Measurements from ENCODE around the gene DOCK10. TPM values are rescaled to one million over a fixed set of nuclear protein-coding genes. Genes with fewer than 3 reads are reported as not detected.

Gene DOCK10
- total RNA-seq, 2 experiments from 2014 or later = 223 to 239 TPM

DNA sequence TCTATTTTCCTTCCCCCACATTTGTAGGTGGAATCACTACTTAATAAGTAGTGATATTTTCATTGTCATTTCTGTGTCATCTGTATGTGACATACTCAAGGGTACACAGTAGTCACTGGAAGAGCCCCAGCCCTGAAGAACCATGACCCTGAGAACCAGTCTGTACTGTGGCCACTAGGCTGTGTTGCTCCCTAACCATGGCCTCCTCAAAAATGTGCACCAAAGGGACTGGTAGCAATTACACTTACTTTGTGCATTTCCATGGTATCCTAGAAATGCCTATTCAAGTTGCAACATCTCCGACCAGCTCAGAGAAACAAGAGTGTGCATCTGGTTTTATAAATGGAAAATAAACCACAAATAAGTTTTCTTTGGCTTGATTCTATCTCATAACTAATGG lies 155.1 kb downstream of the DOCK10 start:
- no peaks in the 10 kb centered on the region for H3K27me3 Mint-ChIP-seq
- DNase-seq = no peak
- no peak overlapping the region for H3K4me3 Mint-ChIP-seq
- ChIA-PET CTCF (no interaction called here), POLR2A (no interaction called here)
- H3K36me3 Mint-ChIP-seq (ENCODE audit: low read depth) = peaks cover 90% of the 10 kb centered on the region
- no peaks in the 10 kb centered on the region for H3K9me3 Mint-ChIP-seq
- H3K27ac Mint-ChIP-seq = peak overlapping the region; percentile 83
- H3K4me1 Mint-ChIP-seq = peaks cover 66% of the 10 kb centered on the region

DNA sequence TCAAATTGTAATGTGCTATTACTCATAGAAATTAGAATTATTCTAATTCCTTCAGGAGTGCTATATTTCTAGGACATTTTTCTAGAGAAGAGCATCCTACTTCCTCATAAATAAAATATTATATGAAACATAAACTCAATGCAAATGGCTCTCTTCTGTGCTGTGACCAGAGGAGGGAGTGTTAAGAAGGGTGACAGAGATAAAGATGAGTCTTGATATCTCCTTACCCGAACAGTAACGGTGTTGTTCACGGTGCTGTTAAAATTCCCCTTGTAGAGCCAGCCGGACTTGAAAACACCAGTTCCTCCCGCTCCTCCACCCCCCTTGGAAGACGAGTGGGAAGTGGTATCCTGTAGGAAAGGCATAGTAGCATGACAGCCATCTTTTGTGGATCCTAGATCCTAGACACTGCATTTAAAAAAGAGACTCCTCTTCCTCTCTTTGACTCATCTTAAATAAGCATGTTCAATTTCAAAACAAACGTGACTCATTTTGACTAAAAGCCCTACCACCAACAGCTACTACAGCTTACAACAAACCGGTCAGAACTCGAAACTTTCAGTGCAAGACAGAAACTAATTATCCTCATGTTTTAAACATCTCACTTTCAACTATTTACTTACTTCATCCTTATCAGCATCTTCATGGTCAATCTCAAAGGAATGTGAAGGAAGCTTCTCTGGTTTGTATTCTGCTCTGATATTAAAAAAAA lies 156.3 kb downstream of the DOCK10 start:
- Mint-ChIP-seq H3K27me3 (no peaks in the 10 kb centered on the region), H3K9me3 (no peaks in the 10 kb centered on the region), H3K27ac (peak overlapping the region; percentile 83), H3K4me1 (peaks cover 73% of the 10 kb centered on the region), H3K4me3 (no peak overlapping the region), H3K36me3 (ENCODE audit: low read depth) (peaks cover 92% of the 10 kb centered on the region)
- ChIA-PET CTCF (interaction anchor here (0.7 to 0.9 kb wide), 2 partner anchors 37 to 58 kb away, joined by 3 read pairs; no protein-coding TSS in a partner anchor), POLR2A (interaction anchor here (0.9 to 1.1 kb wide), 2 partner anchors 9 to 40 kb away, joined by 3 to 5 read pairs; no protein-coding TSS in a partner anchor)
- DNase-seq = no peak

DNA sequence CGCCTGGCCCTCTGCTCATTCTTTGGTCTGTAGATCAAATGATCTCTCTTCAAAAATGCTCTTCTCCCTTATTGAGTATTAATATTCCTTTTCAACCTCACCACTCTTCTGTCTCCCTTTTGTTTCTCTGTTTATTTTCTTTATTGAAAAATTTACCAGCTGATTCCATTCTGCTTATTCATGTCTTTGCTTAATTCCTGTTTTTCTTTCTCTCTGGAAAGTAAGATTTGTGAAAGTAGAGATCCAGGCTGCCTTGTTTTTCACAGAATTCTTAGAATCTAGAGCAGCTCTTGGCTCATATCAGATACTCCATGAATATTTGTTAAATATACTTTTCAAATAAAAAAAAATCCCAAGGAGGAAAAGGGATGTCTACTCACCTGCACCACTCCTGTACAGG lies 157.0 kb downstream of the DOCK10 start:
- ChIA-PET CTCF (no interaction called here), POLR2A (interaction anchor here (1.1 kb wide), 1 partner anchor 40 kb away, joined by 3 read pairs; no protein-coding TSS in a partner anchor)
- Mint-ChIP-seq H3K4me3 (no peak overlapping the region), H3K27me3 (no peaks in the 10 kb centered on the region), H3K4me1 (peaks cover 69% of the 10 kb centered on the region), H3K36me3 (ENCODE audit: low read depth) (peaks cover 90% of the 10 kb centered on the region), H3K9me3 (no peaks in the 10 kb centered on the region), H3K27ac (no peak overlapping the region)
- no peak for DNase-seq

DNA sequence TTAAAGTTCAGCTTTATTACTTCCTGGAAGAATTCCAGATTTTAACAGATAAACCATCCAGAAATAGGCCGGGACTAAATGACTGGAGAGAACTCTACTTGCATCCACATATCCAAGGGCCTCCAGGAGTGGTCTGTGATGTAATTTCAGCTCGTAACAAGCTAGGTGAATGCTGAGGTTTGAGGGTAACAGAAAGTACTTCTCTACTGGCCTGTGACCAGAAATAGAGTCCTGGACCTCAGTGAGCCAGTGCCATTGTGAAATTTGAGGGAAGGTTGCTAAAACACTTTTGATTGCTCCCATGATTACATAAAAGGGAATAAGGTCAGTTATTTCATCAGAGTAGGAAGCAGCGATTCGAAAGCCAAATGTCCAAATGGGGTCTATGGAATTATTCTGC lies 158.1 kb downstream of the DOCK10 start:
- POLR2A ChIA-PET = no interaction called here

DNA sequence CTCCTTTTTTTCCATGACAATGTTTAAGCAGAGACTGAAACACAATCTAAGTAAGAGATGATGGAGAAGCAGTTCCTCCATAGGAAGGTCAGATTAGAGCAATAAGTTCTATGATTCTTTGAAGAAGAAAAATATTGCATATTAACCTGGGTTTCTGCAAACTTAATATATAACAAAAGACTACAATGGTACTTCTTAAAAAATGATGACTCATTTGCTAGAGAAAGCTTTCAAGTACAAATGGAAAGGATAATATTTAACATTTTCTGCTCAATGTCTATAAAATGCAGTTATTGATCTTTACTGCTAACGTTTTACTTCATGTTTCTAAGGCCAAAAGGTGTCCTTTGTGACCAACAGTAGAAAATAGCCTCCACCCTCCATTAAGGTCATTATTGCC lies 158.6 kb downstream of the DOCK10 start:
- CTCF ChIA-PET = interaction anchor here (1.1 to 1.6 kb wide), 4 partner anchors 39 to 125 kb away, joined by 3 to 6 read pairs (median 4); no protein-coding TSS in a partner anchor
- Mint-ChIP-seq H3K4me1 (peaks cover 65% of the 10 kb centered on the region), H3K36me3 (ENCODE audit: low read depth) (peaks cover 88% of the 10 kb centered on the region), H3K27me3 (no peaks in the 10 kb centered on the region), H3K4me3 (no peak overlapping the region), H3K9me3 (no peaks in the 10 kb centered on the region), H3K27ac (no peak overlapping the region)
- POLR2A ChIA-PET = no interaction called here
- DNase-seq = no peak

More for the DNA sequence above, 158.1 kb downstream of the DOCK10 start:
- Mint-ChIP-seq H3K4me3 (no peak overlapping the region), H3K27ac (no peak overlapping the region), H3K9me3 (no peaks in the 10 kb centered on the region), H3K4me1 (peaks cover 66% of the 10 kb centered on the region), H3K27me3 (no peaks in the 10 kb centered on the region), H3K36me3 (ENCODE audit: low read depth) (peaks cover 88% of the 10 kb centered on the region)
- no peak for DNase-seq
- CTCF ChIA-PET = interaction anchor here (1.1 to 1.6 kb wide), 3 partner anchors 38 to 125 kb away, joined by 3 to 6 read pairs (median 5); no protein-coding TSS in a partner anchor

DNA sequence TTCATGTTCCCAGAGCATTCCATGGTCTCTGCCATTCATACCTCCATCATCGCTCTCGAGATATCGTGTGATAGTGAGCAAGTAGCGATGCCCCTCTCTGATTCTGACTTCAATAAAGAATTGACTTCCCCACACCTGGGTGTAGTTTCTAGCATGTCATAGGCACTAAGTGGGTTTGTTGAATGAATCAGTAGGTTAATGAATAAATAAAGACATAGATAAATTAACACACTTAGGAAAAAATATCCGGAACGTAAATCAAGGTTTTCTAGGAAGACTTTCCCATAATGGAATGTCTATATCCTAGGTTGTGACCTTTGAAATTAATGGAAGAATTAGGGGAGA lies 159.1 kb downstream of the DOCK10 start:
- peaks cover 61% of the 10 kb centered on the region for H3K4me1 Mint-ChIP-seq
- CTCF ChIA-PET = interaction anchor here (1.1 to 1.5 kb wide), 3 partner anchors 39 to 121 kb away, joined by 3 to 5 read pairs (median 3); no protein-coding TSS in a partner anchor
- no peak for DNase-seq

DNA sequence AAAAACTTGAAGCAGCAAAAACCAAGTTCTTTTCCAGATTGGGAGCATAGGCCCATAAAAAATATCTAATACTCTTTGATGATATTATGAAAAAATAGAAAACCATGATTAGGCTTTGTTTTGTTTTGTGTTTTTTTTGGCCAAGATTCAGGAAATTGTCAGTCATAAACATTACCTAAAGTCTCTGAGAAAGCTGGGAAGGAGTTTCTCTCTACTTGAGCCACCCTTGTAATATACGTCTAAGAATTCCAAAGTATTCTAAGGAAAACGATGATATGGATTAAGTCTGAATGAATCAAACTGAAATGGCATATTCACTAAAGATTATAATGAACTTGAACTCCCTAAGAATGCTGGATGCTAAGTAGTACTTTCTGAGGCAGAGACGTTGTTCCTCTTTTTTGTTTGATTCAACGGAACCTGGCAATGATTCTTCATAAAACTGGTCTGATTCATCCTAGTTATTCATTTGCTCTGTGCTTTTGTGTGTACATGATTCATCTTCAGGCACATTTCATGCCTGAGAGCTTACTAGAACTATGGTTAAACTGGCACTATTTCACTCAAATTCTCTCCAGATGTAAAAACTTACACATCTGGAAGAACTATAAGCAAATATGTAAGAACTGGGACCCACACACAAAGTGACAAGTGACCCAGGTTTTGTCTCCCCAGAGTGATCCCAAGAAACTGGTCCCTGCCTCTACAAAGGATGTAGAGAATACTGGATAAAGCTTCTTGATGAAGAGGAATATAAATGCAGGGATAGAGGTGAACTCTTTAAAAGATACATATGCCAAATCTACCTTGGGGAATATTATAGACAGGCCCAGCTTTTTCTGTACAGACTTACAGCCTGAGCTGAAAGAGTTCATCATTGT lies 159.7 kb downstream of the DOCK10 start:
- no peak for DNase-seq
- peaks cover 56% of the 10 kb centered on the region for H3K4me1 Mint-ChIP-seq
- H3K27ac Mint-ChIP-seq = no peak overlapping the region
- ChIA-PET POLR2A (interaction anchor here (1.1 to 1.4 kb wide), 2 partner anchors 12 to 45 kb away, joined by 4 to 5 read pairs; no protein-coding TSS in a partner anchor), CTCF (interaction anchor here (1.4 to 2.2 kb wide), 2 partner anchors 120 to 121 kb away, joined by 3 to 5 read pairs; no protein-coding TSS in a partner anchor)
- no peaks in the 10 kb centered on the region for H3K9me3 Mint-ChIP-seq
- H3K36me3 Mint-ChIP-seq (ENCODE audit: low read depth) = peaks cover 90% of the 10 kb centered on the region
- H3K27me3 Mint-ChIP-seq = no peaks in the 10 kb centered on the region
- H3K4me3 Mint-ChIP-seq = no peak overlapping the region

More for the DNA sequence above, 159.1 kb downstream of the DOCK10 start:
- Mint-ChIP-seq H3K27ac (no peak overlapping the region), H3K27me3 (no peaks in the 10 kb centered on the region), H3K4me3 (no peak overlapping the region), H3K9me3 (no peaks in the 10 kb centered on the region), H3K36me3 (ENCODE audit: low read depth) (peaks cover 88% of the 10 kb centered on the region)
- POLR2A ChIA-PET = interaction anchor here (1.1 kb wide), 1 partner anchor 12 kb away, joined by 4 read pairs; no protein-coding TSS in a partner anchor

DNA sequence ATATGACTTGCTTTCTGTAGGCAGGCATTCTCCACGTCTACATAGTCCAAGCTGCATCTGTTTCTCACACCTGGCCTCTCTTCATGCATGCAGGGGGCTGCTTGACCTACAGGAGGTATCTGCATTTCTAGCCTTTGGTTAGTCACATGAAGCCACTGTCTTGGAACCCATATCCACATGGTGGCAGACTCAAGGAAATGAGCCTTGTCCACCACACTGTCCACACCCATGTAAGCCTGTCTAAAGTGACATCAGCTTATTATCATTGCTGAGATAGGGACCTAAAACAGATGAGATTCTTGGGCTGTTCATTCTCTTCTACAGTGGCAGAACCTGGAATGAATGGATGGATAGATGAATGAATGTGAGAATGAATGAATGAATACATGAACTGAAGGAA lies 160.4 kb downstream of the DOCK10 start:
- Mint-ChIP-seq H3K4me3 (no peak overlapping the region), H3K27ac (peak overlapping the region; percentile 58), H3K4me1 (peaks cover 50% of the 10 kb centered on the region), H3K27me3 (no peaks in the 10 kb centered on the region), H3K9me3 (no peaks in the 10 kb centered on the region), H3K36me3 (ENCODE audit: low read depth) (peaks cover 94% of the 10 kb centered on the region)
- POLR2A ChIA-PET = interaction anchor here (0.6 to 1.4 kb wide), 2 partner anchors 26 to 46 kb away, joined by 3 to 5 read pairs; no protein-coding TSS in a partner anchor
- CTCF ChIA-PET = interaction anchor here (1.3 to 2.2 kb wide), 2 partner anchors 46 to 120 kb away, joined by 4 to 5 read pairs; no protein-coding TSS in a partner anchor
- no peak for DNase-seq

DNA sequence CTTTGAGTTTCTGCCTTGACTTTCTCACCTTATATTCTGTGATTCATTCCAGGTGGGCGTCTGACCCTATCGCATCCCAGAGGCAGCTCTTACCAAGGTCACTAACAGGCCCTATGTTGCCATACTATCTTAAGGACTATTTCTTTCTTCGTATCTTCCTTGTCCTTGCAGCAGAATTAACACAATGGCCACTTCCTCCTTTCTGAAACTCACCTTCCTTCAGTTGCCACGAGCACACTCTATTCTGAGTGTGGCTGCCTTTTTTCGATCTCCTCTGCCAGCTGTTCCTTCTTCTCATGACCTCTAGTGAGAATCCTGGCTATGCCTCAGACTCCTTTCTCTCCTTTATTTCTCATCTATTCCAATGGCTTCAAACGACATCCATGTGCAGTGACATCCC lies 165.7 kb downstream of the DOCK10 start:
- ChIA-PET CTCF (no interaction called here), POLR2A (interaction anchor here (0.8 to 1.2 kb wide), 2 partner anchors 30 to 57 kb away, joined by 3 read pairs; no protein-coding TSS in a partner anchor)
- Mint-ChIP-seq H3K36me3 (ENCODE audit: low read depth) (peaks cover 92% of the 10 kb centered on the region), H3K27me3 (no peaks in the 10 kb centered on the region), H3K4me1 (peaks cover 9% of the 10 kb centered on the region), H3K9me3 (peaks cover 1% of the 10 kb centered on the region), H3K4me3 (no peak overlapping the region), H3K27ac (peak overlapping the region; percentile 12)
- no peak for DNase-seq

DNA sequence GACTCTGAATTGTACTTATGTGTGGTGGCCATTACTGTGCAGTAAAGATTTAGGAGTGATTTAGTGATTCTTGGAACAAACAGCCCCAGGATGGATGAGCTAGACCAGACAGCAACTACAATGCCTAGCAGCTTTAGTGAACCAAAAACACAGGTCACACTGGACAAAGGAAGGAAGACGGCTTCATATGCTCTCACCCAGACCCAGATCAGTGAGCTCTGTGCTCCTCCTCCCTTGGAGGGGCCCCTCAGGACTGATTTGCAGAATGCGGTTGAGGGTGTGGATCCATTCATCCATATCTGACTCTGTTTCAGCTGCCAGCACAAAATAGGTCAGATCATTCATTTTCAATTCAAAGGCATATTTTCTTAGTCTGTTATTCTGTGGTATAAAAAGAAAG lies 166.4 kb downstream of the DOCK10 start:
- Mint-ChIP-seq H3K4me3 (no peak overlapping the region), H3K27ac (no peak overlapping the region), H3K36me3 (ENCODE audit: low read depth) (peaks cover 92% of the 10 kb centered on the region), H3K27me3 (no peaks in the 10 kb centered on the region), H3K4me1 (peaks cover 3% of the 10 kb centered on the region), H3K9me3 (peaks cover 6% of the 10 kb centered on the region)
- CTCF ChIA-PET = no interaction called here
- POLR2A ChIA-PET = interaction anchor here (0.8 to 1.2 kb wide), 2 partner anchors 30 to 57 kb away, joined by 3 read pairs; no protein-coding TSS in a partner anchor
- no peak for DNase-seq

DNA sequence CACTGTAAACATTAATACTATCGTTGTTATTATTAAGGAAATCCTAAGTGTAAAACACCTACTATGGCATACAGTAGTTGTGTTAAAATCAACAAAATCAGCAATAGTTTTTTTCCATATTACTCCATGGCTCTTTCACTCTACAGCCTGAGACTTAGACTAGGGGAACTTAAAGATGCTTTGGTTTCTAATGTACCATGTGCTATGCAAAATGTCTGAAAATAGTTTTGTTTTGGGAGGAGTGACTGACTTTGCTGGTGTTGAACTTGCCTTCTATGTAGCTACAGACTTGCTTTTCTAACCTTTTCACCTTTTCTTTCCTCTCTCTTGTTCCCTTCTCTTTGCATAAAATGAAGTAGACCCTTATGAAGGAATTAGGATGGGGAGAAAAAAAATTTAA lies 167.1 kb downstream of the DOCK10 start:
- Mint-ChIP-seq H3K4me1 (peaks cover 2% of the 10 kb centered on the region), H3K27me3 (no peaks in the 10 kb centered on the region), H3K9me3 (peaks cover 9% of the 10 kb centered on the region), H3K4me3 (no peak overlapping the region), H3K36me3 (ENCODE audit: low read depth) (peaks cover 93% of the 10 kb centered on the region), H3K27ac (no peak overlapping the region)
- POLR2A ChIA-PET = no interaction called here
- CTCF ChIA-PET = no interaction called here
- no peak for DNase-seq

DNA sequence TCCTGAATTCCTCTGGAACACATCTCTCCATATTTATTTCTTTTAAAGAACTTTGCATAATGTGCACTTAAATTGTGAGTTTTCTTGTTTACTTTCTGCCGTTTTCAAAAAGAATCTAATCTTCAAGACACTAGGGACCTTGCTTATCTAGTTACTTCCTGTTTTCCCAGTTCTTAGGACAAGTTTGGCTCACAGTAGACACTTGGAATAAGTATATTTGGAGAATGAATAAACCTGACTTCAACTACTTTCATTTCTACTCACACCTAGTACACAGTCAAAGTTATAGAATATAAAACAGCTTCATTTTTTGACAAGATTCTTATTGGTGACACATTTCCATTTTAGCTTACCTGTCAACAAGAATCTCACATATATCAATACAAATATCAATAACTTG lies 170.5 kb downstream of the DOCK10 start:
- no peak for DNase-seq
- H3K36me3 Mint-ChIP-seq (ENCODE audit: low read depth) = peaks cover 89% of the 10 kb centered on the region
- no peak overlapping the region for H3K27ac Mint-ChIP-seq
- ChIA-PET POLR2A (no interaction called here), CTCF (no interaction called here)
- no peaks in the 10 kb centered on the region for H3K27me3 Mint-ChIP-seq
- no peak overlapping the region for H3K4me3 Mint-ChIP-seq
- no peaks in the 10 kb centered on the region for H3K4me1 Mint-ChIP-seq
- peaks cover 9% of the 10 kb centered on the region for H3K9me3 Mint-ChIP-seq

DNA sequence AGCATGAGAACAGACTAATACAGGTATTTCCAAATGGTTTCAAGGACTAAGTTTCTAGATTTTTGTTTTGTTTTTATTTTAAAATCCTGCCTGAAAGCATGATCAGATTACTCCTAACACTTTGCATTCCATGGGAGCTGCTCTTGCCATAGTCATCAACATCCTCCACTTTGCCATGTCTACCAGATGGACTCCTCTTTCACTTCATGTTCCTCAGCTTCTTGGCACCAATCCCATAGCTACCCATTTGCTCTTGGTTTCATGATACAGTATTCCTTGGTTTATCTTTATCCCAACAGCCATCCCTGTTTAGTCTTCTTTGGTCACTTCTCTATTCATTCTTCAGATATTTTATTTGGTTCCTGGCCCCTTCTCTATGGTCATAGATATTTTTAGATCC lies 171.9 kb downstream of the DOCK10 start:
- CTCF ChIA-PET = no interaction called here
- peaks cover 9% of the 10 kb centered on the region for H3K9me3 Mint-ChIP-seq
- no peak for DNase-seq
- H3K27ac Mint-ChIP-seq = no peak overlapping the region
- POLR2A ChIA-PET = no interaction called here
- H3K36me3 Mint-ChIP-seq (ENCODE audit: low read depth) = peaks cover 90% of the 10 kb centered on the region
- H3K4me1 Mint-ChIP-seq = no peaks in the 10 kb centered on the region
- no peak overlapping the region for H3K4me3 Mint-ChIP-seq
- H3K27me3 Mint-ChIP-seq = no peaks in the 10 kb centered on the region

All from activated CD4-positive, alpha-beta memory T cell treated with anti-CD3 and anti-CD28 coated beads, Interleukin-2, amount 10 ng/mL, durations not matched to agents 7 days and 5 days (primary cell).